ENCODE measurements around the gene TCEAL5.
"Not testable (repeated sequence)": the region's sequence is repeated elsewhere in the genome, so short reads cannot be mapped to it uniquely, and the experiment has no call there.

Gene TCEAL5, protein sequence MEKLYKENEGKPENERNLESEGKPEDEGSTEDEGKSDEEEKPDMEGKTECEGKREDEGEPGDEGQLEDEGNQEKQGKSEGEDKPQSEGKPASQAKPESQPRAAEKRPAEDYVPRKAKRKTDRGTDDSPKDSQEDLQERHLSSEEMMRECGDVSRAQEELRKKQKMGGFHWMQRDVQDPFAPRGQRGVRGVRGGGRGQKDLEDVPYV

DNA sequence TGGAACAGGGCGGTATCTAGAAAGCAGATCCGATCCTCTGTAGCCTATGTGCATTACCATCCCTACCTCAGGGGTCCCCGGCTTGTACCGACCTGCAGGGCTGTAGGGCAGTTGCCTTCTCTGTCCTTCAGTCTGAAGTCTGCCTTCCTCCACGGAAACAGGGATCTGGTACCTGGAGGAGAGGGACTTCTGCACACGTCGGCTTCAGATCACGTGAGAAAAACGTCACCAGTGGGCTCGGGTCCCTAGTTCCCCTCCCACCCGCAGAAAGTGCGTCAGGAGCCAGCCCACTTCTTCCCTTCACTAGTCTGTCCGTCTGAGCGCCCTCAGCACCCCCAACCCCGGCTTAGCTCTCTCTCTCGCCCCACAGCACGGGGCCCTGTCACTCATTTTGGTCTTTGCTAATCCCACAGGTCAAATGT lies at the start of gene TCEAL5:
TSS of gene TCEAL5 (minus strand) at position 170 of the 422 bp plus-strand sequence. CDS start 2,187 bp downstream, outside the sequence.
- H3K27me3 Mint-ChIP-seq (ENCODE audit: low read depth): peaks cover 45% of the 10 kb centered on the region
- H3K36me3 Mint-ChIP-seq (ENCODE audit: low read depth): no peaks in the 10 kb centered on the region
- no peak within 1 kb of the TSS for H3K27ac Mint-ChIP-seq
- H3K4me1 Mint-ChIP-seq (ENCODE audit: low read depth): peaks cover 2% of the 10 kb centered on the region
- no peaks in the 10 kb centered on the region for H3K9me3 Mint-ChIP-seq
- no peak within 1 kb of the TSS for H3K4me3 Mint-ChIP-seq
- DNase-seq (ENCODE audit: low spot score): no peak

DNA sequence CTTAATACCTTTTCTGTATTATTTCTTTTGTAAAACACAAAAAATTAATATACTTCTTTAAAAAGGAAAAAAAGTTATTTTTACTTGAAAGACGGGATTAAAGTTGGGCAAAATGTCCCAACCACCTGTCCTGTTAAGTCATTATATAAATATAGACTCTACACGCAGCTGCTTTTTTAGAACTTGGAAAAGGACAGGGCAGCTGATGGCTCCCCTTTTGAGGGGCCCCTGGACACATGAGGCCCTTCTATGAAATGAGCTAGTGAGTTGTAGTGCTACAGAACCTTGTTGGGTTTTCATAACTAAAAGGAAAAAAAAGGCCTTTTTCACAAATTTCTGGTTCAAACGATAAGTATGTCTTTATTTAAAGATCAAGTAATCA lies 34.8 kb upstream of the TCEAL5 start:
- Mint-ChIP-seq H3K36me3 (ENCODE audit: low read depth) (no peaks in the 10 kb centered on the region), H3K4me1 (ENCODE audit: low read depth) (no peaks in the 10 kb centered on the region), H3K9me3 (no peaks in the 10 kb centered on the region), H3K27ac (no peak overlapping the region), H3K27me3 (ENCODE audit: low read depth) (peaks cover 2% of the 10 kb centered on the region), H3K4me3 (peak overlapping the region; percentile 79)
- no peak for DNase-seq (ENCODE audit: low spot score)

DNA sequence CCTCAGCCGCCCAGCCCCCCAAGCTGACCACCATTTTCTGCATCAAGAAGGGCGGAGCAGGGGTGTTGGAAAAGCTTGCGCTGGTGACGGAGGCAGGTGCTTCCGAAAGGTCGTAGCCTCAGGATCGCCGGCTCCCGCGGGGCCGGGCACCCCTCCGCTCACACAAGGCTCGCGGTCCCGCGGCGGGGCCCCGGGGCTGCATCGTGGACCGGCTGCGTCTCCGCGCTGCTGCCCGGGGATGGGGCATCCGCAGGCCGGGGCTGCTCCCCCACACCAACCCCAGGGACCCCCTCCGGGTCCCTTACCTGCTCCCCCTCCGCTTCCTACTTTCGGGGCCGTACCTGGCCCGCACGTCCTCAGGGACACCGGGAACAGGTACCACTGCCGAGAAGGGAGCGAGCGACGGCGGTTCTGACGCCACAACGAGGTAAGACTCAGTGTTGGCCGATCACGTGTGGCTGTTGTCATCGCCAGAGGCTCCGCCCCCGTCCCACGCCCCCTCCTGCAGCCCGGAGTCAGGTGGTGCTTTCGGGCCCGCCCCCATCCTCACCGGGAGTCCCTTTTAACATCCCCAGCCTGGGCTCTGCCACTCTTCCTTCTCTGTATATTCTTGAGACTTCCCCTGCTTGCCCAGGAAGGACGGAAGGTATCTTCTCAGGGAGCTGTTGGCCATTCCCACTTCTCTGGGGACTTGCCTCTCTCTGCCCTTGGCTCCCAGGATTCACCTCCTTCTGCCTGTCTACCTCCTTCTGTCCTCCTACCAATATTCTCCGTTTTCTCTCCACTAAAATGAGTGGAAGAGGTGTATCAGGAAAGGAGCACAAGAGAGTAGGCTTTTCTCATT lies 34.2 kb upstream of the TCEAL5 start, which contains the start of gene BEX2:
TSS of gene BEX2 (minus strand) at position 436 of the 844 bp plus-strand sequence. CDS start 1,014 bp downstream, outside the sequence.
- no peaks in the 10 kb centered on the region for H3K4me1 Mint-ChIP-seq (ENCODE audit: low read depth)
- H3K36me3 Mint-ChIP-seq (ENCODE audit: low read depth): no peaks in the 10 kb centered on the region
- peak within 1 kb of the TSS; percentile 41 for H3K27ac Mint-ChIP-seq
- no peaks in the 10 kb centered on the region for H3K9me3 Mint-ChIP-seq
- DNase-seq (ENCODE audit: low spot score): peak; percentile 67
- peaks cover 2% of the 10 kb centered on the region for H3K27me3 Mint-ChIP-seq (ENCODE audit: low read depth)
- H3K4me3 Mint-ChIP-seq: peak within 1 kb of the TSS; percentile 79

DNA sequence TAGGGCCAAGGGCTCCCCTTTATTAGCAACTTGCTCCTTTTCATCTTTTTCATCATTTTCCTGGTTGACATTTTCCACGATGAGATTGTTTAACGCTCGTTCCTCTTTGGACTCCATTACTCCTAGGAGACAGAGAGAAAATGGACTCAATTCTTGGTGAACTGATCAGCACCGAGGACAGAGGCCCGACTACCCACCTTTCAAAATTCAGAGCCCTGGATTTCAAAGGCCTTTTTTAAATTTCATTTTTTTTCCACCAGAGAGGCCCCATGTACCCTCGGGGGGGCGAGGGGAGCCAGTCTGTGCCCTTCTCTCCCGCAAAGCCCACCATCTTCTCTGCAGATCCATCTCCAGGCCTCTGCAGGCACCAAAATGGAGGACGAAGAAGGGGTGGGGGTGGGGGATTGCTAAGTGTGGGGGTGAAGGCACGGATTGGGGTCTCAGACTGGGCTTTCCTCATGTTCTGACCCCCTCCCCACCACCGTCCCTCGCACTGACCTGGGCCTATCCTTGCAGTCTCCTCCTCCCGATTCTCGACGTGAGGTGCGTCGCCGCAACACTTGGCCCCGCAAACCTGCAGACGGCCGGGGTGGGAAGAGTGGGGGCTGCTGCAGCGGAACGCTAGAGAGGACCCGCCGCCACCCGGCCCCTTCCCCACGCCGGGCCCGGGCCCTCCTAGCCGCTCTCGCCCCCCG lies 33.5 kb upstream of the TCEAL5 start:
- no peak overlapping the region for H3K4me3 Mint-ChIP-seq
- no peaks in the 10 kb centered on the region for H3K9me3 Mint-ChIP-seq
- no peak for DNase-seq (ENCODE audit: low spot score)
- no peak overlapping the region for H3K27ac Mint-ChIP-seq
- no peaks in the 10 kb centered on the region for H3K36me3 Mint-ChIP-seq (ENCODE audit: low read depth)
- H3K27me3 Mint-ChIP-seq (ENCODE audit: low read depth): peaks cover 2% of the 10 kb centered on the region
- H3K4me1 Mint-ChIP-seq (ENCODE audit: low read depth): no peaks in the 10 kb centered on the region

DNA sequence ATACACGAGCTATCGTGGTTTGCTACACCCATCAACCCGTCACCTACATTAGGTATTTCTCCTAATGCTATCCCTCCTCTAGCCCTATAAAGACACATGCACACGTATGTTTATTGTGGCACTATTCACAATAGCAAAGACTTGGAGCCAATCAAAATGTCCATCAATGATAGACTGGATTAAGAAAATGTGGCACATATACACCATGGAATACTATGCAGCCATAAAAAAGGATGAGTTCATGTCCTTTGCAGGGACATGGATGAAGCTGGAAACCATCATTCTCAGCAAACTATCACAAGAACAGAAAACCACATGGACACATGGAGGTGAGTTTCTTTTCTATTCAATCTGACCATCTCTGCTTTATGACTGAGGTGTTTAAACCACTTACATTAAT lies 29.1 kb upstream of the TCEAL5 start:
- H3K27me3 Mint-ChIP-seq (ENCODE audit: low read depth); H3K4me1 Mint-ChIP-seq (ENCODE audit: low read depth); H3K9me3 Mint-ChIP-seq; H3K36me3 Mint-ChIP-seq (ENCODE audit: low read depth); H3K27ac Mint-ChIP-seq; H3K4me3 Mint-ChIP-seq; DNase-seq (ENCODE audit: low spot score): not testable (repeated sequence)

DNA sequence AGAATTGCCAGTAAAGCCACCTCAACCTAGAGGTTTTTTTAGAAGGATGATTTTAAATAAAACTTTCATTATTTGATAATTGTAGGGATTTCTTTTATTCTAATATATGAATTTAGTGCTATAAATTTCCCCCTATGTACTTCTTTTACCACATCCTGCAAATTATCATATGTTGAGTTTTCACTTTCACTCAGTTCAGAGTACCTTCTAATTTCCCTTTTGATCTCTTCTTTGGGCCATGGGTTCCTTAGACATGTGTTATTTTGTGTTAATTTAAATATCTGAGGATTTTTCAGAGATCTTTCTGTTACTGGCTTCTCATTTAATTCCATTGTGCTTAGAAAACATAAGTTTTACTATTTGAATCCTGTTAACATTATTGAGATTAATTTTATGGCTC lies 28.2 kb upstream of the TCEAL5 start:
- no peaks in the 10 kb centered on the region for H3K9me3 Mint-ChIP-seq
- H3K4me1 Mint-ChIP-seq (ENCODE audit: low read depth): no peaks in the 10 kb centered on the region
- H3K27ac Mint-ChIP-seq: no peak overlapping the region
- no peak overlapping the region for H3K4me3 Mint-ChIP-seq
- no peaks in the 10 kb centered on the region for H3K36me3 Mint-ChIP-seq (ENCODE audit: low read depth)
- DNase-seq (ENCODE audit: low spot score): no peak
- no peaks in the 10 kb centered on the region for H3K27me3 Mint-ChIP-seq (ENCODE audit: low read depth)

DNA sequence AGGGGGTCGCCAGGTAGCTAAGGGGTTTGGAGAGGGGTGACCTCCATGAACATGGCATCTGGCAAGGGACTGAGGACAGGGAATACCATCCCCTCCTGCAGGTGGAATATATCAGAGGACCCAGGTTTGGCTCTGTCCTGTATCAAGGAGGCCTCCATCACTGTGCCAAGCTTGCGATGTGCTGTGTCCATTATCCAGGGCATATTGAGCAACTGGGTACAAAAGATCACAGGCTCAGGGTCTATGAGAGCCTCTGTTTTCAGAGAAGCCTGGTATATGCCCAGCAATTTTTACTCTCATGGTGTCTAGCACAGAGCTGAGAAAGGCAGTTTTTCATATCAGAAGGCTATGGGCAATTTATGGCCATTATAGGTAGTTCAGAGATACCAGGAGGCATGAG lies 16.6 kb upstream of the TCEAL5 start:
- no peak overlapping the region for H3K27ac Mint-ChIP-seq
- H3K4me3 Mint-ChIP-seq: no peak overlapping the region
- no peaks in the 10 kb centered on the region for H3K4me1 Mint-ChIP-seq (ENCODE audit: low read depth)
- no peaks in the 10 kb centered on the region for H3K9me3 Mint-ChIP-seq
- no peaks in the 10 kb centered on the region for H3K36me3 Mint-ChIP-seq (ENCODE audit: low read depth)
- no peak for DNase-seq (ENCODE audit: low spot score)
- peaks cover 14% of the 10 kb centered on the region for H3K27me3 Mint-ChIP-seq (ENCODE audit: low read depth)

DNA sequence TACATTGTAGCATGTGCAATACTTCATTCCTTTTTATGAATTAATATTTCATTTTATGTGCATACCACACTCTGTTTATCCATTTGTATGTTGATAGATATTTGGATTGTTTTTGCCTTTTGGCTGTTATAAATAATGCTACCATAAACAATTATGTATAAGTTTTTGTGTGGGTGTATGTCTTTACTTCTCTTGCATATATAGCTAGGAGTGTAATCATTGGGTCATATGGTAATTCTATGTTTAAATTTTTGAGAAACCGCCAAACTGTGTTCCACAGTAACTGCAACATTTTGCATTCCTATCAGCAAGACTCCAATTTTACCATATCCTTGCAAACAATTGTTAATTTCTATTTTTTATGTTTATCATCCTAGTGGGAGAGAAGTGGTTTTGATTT lies 3.1 kb upstream of the TCEAL5 start:
- no peak for DNase-seq (ENCODE audit: low spot score)
- no peak overlapping the region for H3K4me3 Mint-ChIP-seq
- peaks cover 41% of the 10 kb centered on the region for H3K27me3 Mint-ChIP-seq (ENCODE audit: low read depth)
- no peak overlapping the region for H3K27ac Mint-ChIP-seq
- H3K36me3 Mint-ChIP-seq (ENCODE audit: low read depth): no peaks in the 10 kb centered on the region
- no peaks in the 10 kb centered on the region for H3K9me3 Mint-ChIP-seq
- peaks cover 2% of the 10 kb centered on the region for H3K4me1 Mint-ChIP-seq (ENCODE audit: low read depth)

DNA sequence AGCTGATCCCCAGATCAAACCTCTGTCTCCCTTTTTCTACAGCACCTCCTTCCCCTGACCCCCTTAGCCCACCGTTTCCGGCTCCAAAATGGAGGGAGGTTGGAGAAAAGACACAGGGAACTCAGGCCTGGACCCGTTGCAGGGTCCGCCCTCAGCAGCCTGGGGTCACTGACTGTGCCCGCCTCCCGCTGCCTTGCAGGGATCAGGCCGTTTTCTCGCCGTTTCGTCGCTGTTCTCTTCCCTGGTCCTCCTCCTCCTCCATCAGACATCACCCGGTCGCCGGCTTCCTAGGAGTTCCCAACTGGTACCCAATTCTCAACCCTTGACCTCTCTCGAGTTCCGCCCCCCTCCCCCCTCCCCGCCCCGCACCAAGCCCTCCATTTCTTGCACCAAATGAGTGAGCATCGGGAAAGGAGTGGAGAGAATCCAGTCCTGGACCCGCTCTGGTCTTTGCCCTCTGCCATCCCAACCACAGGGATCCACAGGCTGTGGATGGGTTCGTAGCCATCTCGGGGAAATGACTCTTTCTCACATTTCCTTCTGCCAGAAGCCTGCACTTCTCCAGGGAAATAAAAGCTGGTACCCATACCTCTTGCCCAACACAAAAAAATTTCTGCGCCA lies 493 bp downstream of the TCEAL5 start:
- H3K4me1 Mint-ChIP-seq (ENCODE audit: low read depth): peaks cover 2% of the 10 kb centered on the region
- no peak overlapping the region for H3K27ac Mint-ChIP-seq

DNA sequence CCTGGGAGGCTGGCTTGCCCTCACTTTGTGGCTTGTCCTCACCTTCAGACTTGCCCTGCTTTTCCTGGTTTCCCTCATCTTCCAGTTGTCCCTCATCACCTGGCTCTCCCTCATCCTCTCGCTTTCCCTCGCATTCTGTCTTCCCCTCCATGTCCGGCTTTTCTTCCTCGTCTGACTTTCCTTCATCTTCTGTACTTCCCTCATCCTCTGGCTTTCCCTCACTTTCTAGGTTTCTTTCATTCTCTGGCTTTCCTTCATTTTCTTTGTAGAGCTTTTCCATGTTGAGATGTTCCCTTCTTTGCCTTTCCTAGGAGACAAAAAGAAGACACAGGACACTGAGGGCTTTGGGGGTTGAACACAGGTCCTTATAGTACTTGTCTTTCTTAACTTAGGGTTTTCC lies 2.3 kb downstream of the TCEAL5 start:
- no peaks in the 10 kb centered on the region for H3K36me3 Mint-ChIP-seq (ENCODE audit: low read depth)
- H3K27ac Mint-ChIP-seq: no peak overlapping the region
- no peaks in the 10 kb centered on the region for H3K9me3 Mint-ChIP-seq
- H3K27me3 Mint-ChIP-seq (ENCODE audit: low read depth): peaks cover 42% of the 10 kb centered on the region
- H3K4me3 Mint-ChIP-seq: no peak overlapping the region
- peaks cover 2% of the 10 kb centered on the region for H3K4me1 Mint-ChIP-seq (ENCODE audit: low read depth)
- DNase-seq (ENCODE audit: low spot score): no peak

More for the DNA sequence above, 493 bp downstream of the TCEAL5 start:
- H3K27me3 Mint-ChIP-seq (ENCODE audit: low read depth): peaks cover 49% of the 10 kb centered on the region
- H3K4me3 Mint-ChIP-seq: no peak overlapping the region
- no peak for DNase-seq (ENCODE audit: low spot score)
- no peaks in the 10 kb centered on the region for H3K9me3 Mint-ChIP-seq
- no peaks in the 10 kb centered on the region for H3K36me3 Mint-ChIP-seq (ENCODE audit: low read depth)

DNA sequence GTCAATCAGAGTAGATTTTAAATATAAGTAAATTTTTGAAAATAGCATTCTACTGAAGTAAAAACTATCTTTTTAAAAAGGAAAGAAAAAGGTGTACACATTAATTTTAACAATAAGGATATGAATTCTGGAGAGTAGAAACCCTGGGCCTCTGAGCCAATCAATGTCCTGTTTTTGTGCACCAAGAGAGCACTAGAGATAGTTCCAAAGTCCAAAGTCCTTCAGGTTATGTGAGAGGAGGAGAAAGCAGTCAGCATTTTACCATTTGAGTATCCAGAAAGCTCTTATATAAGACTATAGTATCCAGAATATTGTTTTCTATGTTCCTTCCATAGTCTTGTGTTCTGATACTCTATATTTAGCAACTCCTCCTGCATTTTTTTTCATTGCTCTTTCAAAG lies 18.3 kb downstream of the TCEAL5 start:
- no peak for DNase-seq (ENCODE audit: low spot score)
- peaks cover 17% of the 10 kb centered on the region for H3K36me3 Mint-ChIP-seq (ENCODE audit: low read depth)
- H3K4me3 Mint-ChIP-seq: no peak overlapping the region
- H3K27ac Mint-ChIP-seq: no peak overlapping the region
- H3K9me3 Mint-ChIP-seq: no peaks in the 10 kb centered on the region
- peaks cover 25% of the 10 kb centered on the region for H3K27me3 Mint-ChIP-seq (ENCODE audit: low read depth)
- peaks cover 15% of the 10 kb centered on the region for H3K4me1 Mint-ChIP-seq (ENCODE audit: low read depth)

DNA sequence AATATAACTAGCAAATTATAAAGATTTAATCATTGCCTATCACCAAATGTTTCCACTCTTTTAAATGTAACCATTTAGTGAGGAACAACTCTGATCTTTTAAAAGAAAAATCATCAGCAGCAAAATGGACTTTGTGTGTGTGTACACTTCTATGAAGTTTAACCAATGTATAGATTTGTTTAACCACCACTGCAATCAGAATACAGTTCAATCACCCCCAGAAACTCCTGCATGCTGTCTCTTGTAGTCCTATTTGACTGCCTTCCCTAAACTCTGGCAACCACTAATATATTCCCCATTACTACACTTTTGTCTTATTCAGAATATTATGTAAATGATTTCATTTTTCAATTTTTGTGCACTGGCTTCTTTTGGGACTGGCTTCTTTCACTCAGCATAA lies 19.9 kb downstream of the TCEAL5 start:
- Mint-ChIP-seq H3K9me3 (no peaks in the 10 kb centered on the region), H3K4me1 (ENCODE audit: low read depth) (peaks cover 17% of the 10 kb centered on the region), H3K27me3 (ENCODE audit: low read depth) (peaks cover 18% of the 10 kb centered on the region), H3K36me3 (ENCODE audit: low read depth) (peaks cover 23% of the 10 kb centered on the region), H3K4me3 (no peak overlapping the region), H3K27ac (no peak overlapping the region)
- DNase-seq (ENCODE audit: low spot score): no peak

DNA sequence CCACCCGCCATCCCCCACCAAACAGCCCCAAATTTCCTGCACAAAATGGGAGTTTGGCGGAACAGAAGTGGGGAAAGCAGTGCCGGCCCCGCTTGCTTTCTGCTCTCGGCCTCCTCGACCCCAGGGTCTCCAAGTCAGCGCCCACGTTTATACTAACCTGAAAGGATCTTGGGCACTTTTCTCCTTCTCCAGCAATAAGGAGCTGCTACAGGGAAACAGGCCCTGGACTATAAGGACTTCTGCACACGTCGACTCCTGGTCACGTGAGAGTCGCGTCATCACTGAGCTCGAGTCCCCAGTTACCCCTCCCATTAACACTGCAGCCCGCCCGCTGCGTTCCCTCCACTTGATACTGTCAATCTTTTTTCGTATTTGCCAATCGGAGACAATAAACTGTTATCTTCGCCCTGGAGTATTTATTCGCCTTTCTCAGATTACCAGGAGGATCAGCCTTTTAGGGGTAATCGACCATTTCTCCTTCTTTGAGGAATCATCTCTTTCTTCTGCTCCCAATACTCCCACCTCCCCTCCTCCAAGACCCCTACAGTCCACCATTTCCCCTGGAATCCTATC lies 21.5 kb downstream of the TCEAL5 start, which contains the start of gene TCEAL8:
TSS of gene TCEAL8 (minus strand) at position 235 of the 573 bp plus-strand sequence. CDS start 1,176 bp downstream, outside the sequence.
- peaks cover 23% of the 10 kb centered on the region for H3K36me3 Mint-ChIP-seq (ENCODE audit: low read depth)
- H3K27me3 Mint-ChIP-seq (ENCODE audit: low read depth): peaks cover 9% of the 10 kb centered on the region
- peaks cover 17% of the 10 kb centered on the region for H3K4me1 Mint-ChIP-seq (ENCODE audit: low read depth)
- no peaks in the 10 kb centered on the region for H3K9me3 Mint-ChIP-seq
- DNase-seq (ENCODE audit: low spot score): peak; percentile 52
- peak within 1 kb of the TSS; percentile 96 for H3K27ac Mint-ChIP-seq
- H3K4me3 Mint-ChIP-seq: peak within 1 kb of the TSS; percentile 98
